Caco-2 (cell line): ENCODE data around the gene NOL4L. TPM values are rescaled to one million over a fixed set of nuclear protein-coding genes. Genes with fewer than 3 reads are reported as not detected.
A peak's percentile ranks its signal among the peaks of the same experiment; 100 is the strongest.

ENCODE experiments used
- BruUV-seq: library from RNA; stranded (reverse); fragments of 400-500 nt; replicated peaks from 2 replicates; lab custom pipeline; 2021; lab: Mats Ljungman, UMichigan
- CTCF ChIA-PET: fragments of 300-600 bp; sonication (Branson Sonifier 250); formaldehyde crosslinking; loops from one replicate; lab custom pipeline; 2022; ENCODE audit warnings: antibody characterized with exemption; lab: Charles Lee
- POLR2A ChIA-PET: fragments of 300-600 bp; sonication (Branson Sonifier 250); formaldehyde crosslinking; loops from one replicate; lab custom pipeline; 2022; ENCODE audit warnings: antibody characterized with exemption; lab: Charles Lee
- DNase-seq, 2 experiments: peaks; one replicate each; pipeline versions ENCODE4 v3.0.0 to v3.0.0-alpha.2; 2020 to 2022
- H3K27me3 ChIP-seq: replicated peaks from 2 replicates; pipeline ENCODE4 v1.6.0; 2011; ENCODE audit warnings: low read length; ENCODE audit not compliant: control insufficient read depth, insufficient read depth
- H3K36me3 ChIP-seq: 2 replicates; pipeline ENCODE4 v1.5.1; 2011; ENCODE audit warnings: low read length; ENCODE audit not compliant: control insufficient read depth, insufficient read depth
- H3K4me1 ChIP-seq: fragments of 250-450 bp; sonication (Bioruptor Pico); 2 replicates; pipeline ENCODE4 v1.5.1; 2020; ENCODE audit warnings: mild to moderate bottlenecking
- H3K4me3 ChIP-seq: 2 replicates; pipeline ENCODE4 v1.5.1; 2011; ENCODE audit warnings: low read depth, mild to moderate bottlenecking, control low read depth, low read length
- H3K9me3 ChIP-seq: fragments of 250-450 bp; sonication (Bioruptor Pico); 2 replicates; pipeline ENCODE4 v1.5.1; 2020; ENCODE audit warnings: mild to moderate bottlenecking, moderate library complexity
- H3K27ac Mint-ChIP-seq: one replicate; pipeline ENCODE4 v1.8.0; 2022; ENCODE audit warnings: mixed read lengths; ENCODE audit not compliant: unreplicated experiment
- H3K27me3 Mint-ChIP-seq: one replicate; pipeline ENCODE4 v1.8.0; 2022; ENCODE audit warnings: mixed read lengths; ENCODE audit not compliant: insufficient read depth, unreplicated experiment
- H3K36me3 Mint-ChIP-seq: one replicate; pipeline ENCODE4 v1.8.0; 2022; ENCODE audit warnings: mild to moderate bottlenecking, mixed read lengths; ENCODE audit not compliant: insufficient read depth, unreplicated experiment
- H3K4me1 Mint-ChIP-seq: one replicate; pipeline ENCODE4 v1.8.0; 2022; ENCODE audit warnings: low read depth, mixed read lengths; ENCODE audit not compliant: unreplicated experiment
- H3K4me3 Mint-ChIP-seq: one replicate; pipeline ENCODE4 v1.8.0; 2022; ENCODE audit warnings: mild to moderate bottlenecking, moderate library complexity, mixed read lengths; ENCODE audit not compliant: unreplicated experiment
- H3K9me3 Mint-ChIP-seq: one replicate; pipeline ENCODE4 v1.8.0; 2022; ENCODE audit warnings: mixed read lengths; ENCODE audit not compliant: unreplicated experiment
- CTCF ChIP-seq, 2 experiments: fragments of 200-600 bp in 1 of 2; IDR thresholded peaks; 1 replicate in 1 of 2; 2 replicates in 1 of 2; pipeline versions ENCODE4 v1.5.1 to v1.8.0; 2011 to 2022; ENCODE audit warnings: antibody characterized with exemption in 1 of 2, control low read depth in 1 of 2, inconsistent platforms in 1 of 2, low read depth in 1 of 2, low read length in 1 of 2, mild to moderate bottlenecking in 1 of 2, moderate library complexity in 1 of 2; ENCODE audit not compliant: insufficient read depth in 1 of 2, severe bottlenecking in 1 of 2, unreplicated experiment in 1 of 2
- intact Hi-C: fragments of 100-400 bp; cut with micrococcal nuclease; formaldehyde crosslinking; loops from one replicate; pipeline ENCODE4 v1.10.0; 2022; ENCODE audit not compliant: unreplicated experiment
- total RNA-seq: library from RNA; stranded (reverse); gene quantifications from 2 replicates; pipeline ENCODE4 v1.2.3, GENCODE V29; 2022

The NOL4L gene
- total RNA-seq, 1 experiment from 2014 or later: 80.9 TPM

GRCh38 chr20:32473231-32474008 lies 111.7 kb downstream of the NOL4L start:
- peak overlapping the region; percentile 93 for H3K4me3 Mint-ChIP-seq
- DNase-seq: peak; percentile 83 to 92
- H3K27me3 Mint-ChIP-seq: no peaks in the 10 kb centered on the region
- H3K36me3 Mint-ChIP-seq: peaks cover 70% of the 10 kb centered on the region
- Histone ChIP-seq H3K4me1 (peaks cover 70% of the 10 kb centered on the region), H3K9me3 (no peaks in the 10 kb centered on the region), H3K27me3 (no peaks in the 10 kb centered on the region), H3K4me3 (peak overlapping the region; percentile 42), H3K36me3 (peaks cover 29% of the 10 kb centered on the region)
- ChIA-PET CTCF (interaction anchor here (0.8 to 3.6 kb wide), 4 partner anchors 11 to 179 kb away, joined by 3 to 44 read pairs (median 8); no protein-coding TSS in a partner anchor), POLR2A (interaction anchor here (0.6 to 3.6 kb wide), 2 partner anchors 11 to 114 kb away, joined by 3 to 41 read pairs; no protein-coding TSS in a partner anchor)
- no peak for TF ChIP-seq CTCF (IDR thresholded peaks at IDR 0.05; ENCODE audit: insufficient read depth in 1 of 2, low read depth in 1 of 2, low read length in 1 of 2, severe bottlenecking in 1 of 2, unreplicated experiment in 1 of 2)
- intact Hi-C loops: loop anchor here (2.0 to 5.0 kb wide), 3 partner anchors 115 to 259 kb away; partner anchors contain the start of gene ASXL1
- no TSS peak for BruUV-seq
- H3K4me1 Mint-ChIP-seq: peaks cover 59% of the 10 kb centered on the region
- peak overlapping the region; percentile 93 for H3K27ac Mint-ChIP-seq
- H3K9me3 Mint-ChIP-seq: no peaks in the 10 kb centered on the region

- DNase-seq: no peak
- intact Hi-C loops: loop anchor here (5.0 kb wide), 1 partner anchor 260 kb away; no protein-coding TSS in a partner anchor
- POLR2A ChIA-PET: interaction anchor here (3.6 kb wide), 1 partner anchor 12 kb away, joined by 41 read pairs; no protein-coding TSS in a partner anchor
- Mint-ChIP-seq H3K36me3 (peaks cover 75% of the 10 kb centered on the region), H3K9me3 (no peaks in the 10 kb centered on the region), H3K4me1 (peaks cover 52% of the 10 kb centered on the region), H3K4me3 (peak overlapping the region; percentile 93), H3K27ac (peak overlapping the region; percentile 93), H3K27me3 (no peaks in the 10 kb centered on the region)
- CTCF ChIA-PET: interaction anchor here (0.6 to 3.6 kb wide), 3 partner anchors 9 to 74 kb away, joined by 3 to 44 read pairs (median 4); no protein-coding TSS in a partner anchor
- Histone ChIP-seq H3K9me3 (no peaks in the 10 kb centered on the region), H3K4me1 (peaks cover 65% of the 10 kb centered on the region), H3K27me3 (no peaks in the 10 kb centered on the region), H3K4me3 (peak overlapping the region; percentile 42), H3K36me3 (peaks cover 29% of the 10 kb centered on the region)
- no peak for TF ChIP-seq CTCF (IDR thresholded peaks at IDR 0.05; ENCODE audit: insufficient read depth in 1 of 2, low read depth in 1 of 2, low read length in 1 of 2, severe bottlenecking in 1 of 2, unreplicated experiment in 1 of 2)
- BruUV-seq: no TSS peak
Measured at GRCh38 chr20:32472581-32473207, 112.4 kb downstream of the NOL4L start.

- CTCF ChIA-PET: interaction anchor here (0.7 to 1.6 kb wide), 4 partner anchors 13 to 184 kb away, joined by 3 to 6 read pairs (median 4); no protein-coding TSS in a partner anchor
- Histone ChIP-seq H3K36me3 (peaks cover 31% of the 10 kb centered on the region), H3K9me3 (no peaks in the 10 kb centered on the region), H3K27me3 (no peaks in the 10 kb centered on the region), H3K4me3 (no peak overlapping the region), H3K4me1 (peaks cover 48% of the 10 kb centered on the region)
- Mint-ChIP-seq H3K27me3 (no peaks in the 10 kb centered on the region), H3K36me3 (peaks cover 91% of the 10 kb centered on the region), H3K4me3 (no peak overlapping the region), H3K4me1 (peaks cover 35% of the 10 kb centered on the region), H3K27ac (peak overlapping the region; percentile 41), H3K9me3 (no peaks in the 10 kb centered on the region)
- TF ChIP-seq CTCF (IDR thresholded peaks at IDR 0.05; ENCODE audit: insufficient read depth in 1 of 2, low read depth in 1 of 2, low read length in 1 of 2, severe bottlenecking in 1 of 2, unreplicated experiment in 1 of 2): no peak
- BruUV-seq: no TSS peak
- intact Hi-C loops: loop anchor here (1.0 to 5.0 kb wide), 5 partner anchors 14 to 261 kb away; no protein-coding TSS in a partner anchor
- DNase-seq: no peak
- POLR2A ChIA-PET: no interaction called here
Measured at GRCh38 chr20:32470940-32471339, 114.2 kb downstream of the NOL4L start.
